ENCODE data around the gene CMPK2. TPM values are rescaled to one million over a fixed set of nuclear protein-coding genes. Genes with fewer than 3 reads are reported as not detected.

The CMPK2 gene
- total and polyA plus RNA-seq, 4 donors: 2.9 to 41.7 (median 4.2) TPM

DNA sequence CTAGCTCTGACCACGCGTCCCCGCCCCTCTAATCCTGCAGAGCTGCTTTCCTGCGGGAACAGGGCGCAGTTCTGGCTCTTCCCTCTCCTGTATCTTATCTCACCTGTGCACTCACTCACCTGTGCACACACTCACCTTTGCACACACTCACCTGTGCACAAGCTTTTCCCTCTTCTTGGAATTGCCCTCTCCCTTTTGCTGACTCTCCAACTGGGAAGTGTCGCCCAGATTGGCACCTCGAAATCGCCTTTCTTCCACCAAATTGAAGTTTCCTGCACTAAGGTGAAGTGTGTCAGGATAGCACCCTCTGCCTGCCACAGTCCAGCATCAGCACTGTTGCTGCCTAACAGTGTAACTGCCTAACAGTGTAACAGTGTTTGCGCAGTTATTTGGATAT, 566 bp upstream of the CMPK2 start:
- DNase-seq (ENCODE audit: low spot score): no peak

GRCh38 chr2:6864923-6865345, 773 bp downstream of the CMPK2 start:
- Histone ChIP-seq H3K36me3 (ENCODE audit: control insufficient read depth in 4 of 4, insufficient read depth in 3 of 4, low read depth in 1 of 4, low read length in 3 of 4) (peaks cover 3 to 10% (median 7%) of the 10 kb centered on the region in 4 donors), H3K9ac (ENCODE audit: low read depth in 1 of 2, low read length in 2 of 2) (peak overlapping the region in 1 of 2 donors; percentile 57), H3K4me1 (ENCODE audit: control insufficient read depth in 4 of 4, insufficient read depth in 4 of 4, low read length in 3 of 4) (peaks cover 3 to 20% (median 11%) of the 10 kb centered on the region in 4 donors), H3K27me3 (ENCODE audit: control insufficient read depth in 4 of 4, insufficient read depth in 4 of 4, low read length in 3 of 4) (no peaks in the 10 kb centered on the region), H3K4me3 (ENCODE audit: low read depth in 1 of 3, low read length in 3 of 3) (peak overlapping the region in 2 of 3 donors; percentile 89 to 93), H3K27ac (ENCODE audit: low read depth in 1 of 2, low read length in 2 of 2) (peak overlapping the region in 1 of 2 donors; percentile 78), H3K9me3 (ENCODE audit: control insufficient read depth in 4 of 4, low read length in 3 of 4) (peaks cover 0 to 3% (median 0%) of the 10 kb centered on the region in 4 donors)
- TF ChIP-seq RAD21 (IDR thresholded peaks at IDR 0.05) (no peak), RXRA (IDR thresholded peaks at IDR 0.05) (no peak), EGR1 (IDR thresholded peaks at IDR 0.05; ENCODE audit: low read depth in 2 of 2) (no peak), TAF1 (conservative IDR thresholded peaks at IDR 0.05) (no peak), NR2F2 (IDR thresholded peaks at IDR 0.05) (no peak), ZBTB33 (IDR thresholded peaks at IDR 0.05) (no peak), REST (IDR thresholded peaks at IDR 0.05) (no peak), HNF4G (IDR thresholded peaks at IDR 0.05) (no peak), HNF4A (conservative IDR thresholded peaks at IDR 0.05) (no peak), JUND (IDR thresholded peaks at IDR 0.05) (no peak), SP1 (IDR thresholded peaks at IDR 0.05) (no peak), YY1 (IDR thresholded peaks at IDR 0.05) (no peak), FOXA2 (IDR thresholded peaks at IDR 0.05) (no peak), GABPA (IDR thresholded peaks at IDR 0.05 in 1 of 2, conservative IDR thresholded peaks at IDR 0.05 in 1 of 2) (no peak)
- TF ChIP-seq, protein P1, sequence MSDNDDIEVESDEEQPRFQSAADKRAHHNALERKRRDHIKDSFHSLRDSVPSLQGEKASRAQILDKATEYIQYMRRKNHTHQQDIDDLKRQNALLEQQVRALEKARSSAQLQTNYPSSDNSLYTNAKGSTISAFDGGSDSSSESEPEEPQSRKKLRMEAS (IDR thresholded peaks at IDR 0.05): no peak
- TF ChIP-seq, protein P2, sequence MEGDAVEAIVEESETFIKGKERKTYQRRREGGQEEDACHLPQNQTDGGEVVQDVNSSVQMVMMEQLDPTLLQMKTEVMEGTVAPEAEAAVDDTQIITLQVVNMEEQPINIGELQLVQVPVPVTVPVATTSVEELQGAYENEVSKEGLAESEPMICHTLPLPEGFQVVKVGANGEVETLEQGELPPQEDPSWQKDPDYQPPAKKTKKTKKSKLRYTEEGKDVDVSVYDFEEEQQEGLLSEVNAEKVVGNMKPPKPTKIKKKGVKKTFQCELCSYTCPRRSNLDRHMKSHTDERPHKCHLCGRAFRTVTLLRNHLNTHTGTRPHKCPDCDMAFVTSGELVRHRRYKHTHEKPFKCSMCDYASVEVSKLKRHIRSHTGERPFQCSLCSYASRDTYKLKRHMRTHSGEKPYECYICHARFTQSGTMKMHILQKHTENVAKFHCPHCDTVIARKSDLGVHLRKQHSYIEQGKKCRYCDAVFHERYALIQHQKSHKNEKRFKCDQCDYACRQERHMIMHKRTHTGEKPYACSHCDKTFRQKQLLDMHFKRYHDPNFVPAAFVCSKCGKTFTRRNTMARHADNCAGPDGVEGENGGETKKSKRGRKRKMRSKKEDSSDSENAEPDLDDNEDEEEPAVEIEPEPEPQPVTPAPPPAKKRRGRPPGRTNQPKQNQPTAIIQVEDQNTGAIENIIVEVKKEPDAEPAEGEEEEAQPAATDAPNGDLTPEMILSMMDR (IDR thresholded peaks at IDR 0.05; ENCODE audit: low read depth, low read length, missing input control): no peak
- WGBS: 4% methylated on average over 37 of the region's 37 CpGs
- peak; percentile 76 for DNase-seq (ENCODE audit: low spot score)

More for the DNA sequence above, 566 bp upstream of the CMPK2 start:
- peaks cover 0 to 1% (median under 1%) of the 10 kb centered on the region in 4 donors for H3K36me3 ChIP-seq (ENCODE audit: control insufficient read depth in 4 of 4, insufficient read depth in 3 of 4, low read depth in 1 of 4, low read length in 3 of 4)
- H3K4me3 ChIP-seq (ENCODE audit: low read depth in 1 of 3, low read length in 3 of 3): peak overlapping the region; percentile 85 to 93 (median 89)
- 3% methylated on average over 9 of the region's 9 CpGs for WGBS
- peak overlapping the region; percentile 78 to 86 for H3K27ac ChIP-seq (ENCODE audit: low read depth in 1 of 2, low read length in 2 of 2)
- H3K9me3 ChIP-seq (ENCODE audit: control insufficient read depth in 4 of 4, low read length in 3 of 4): no peaks in the 10 kb centered on the region
- peaks cover 3 to 20% (median 11%) of the 10 kb centered on the region in 4 donors for H3K4me1 ChIP-seq (ENCODE audit: control insufficient read depth in 4 of 4, insufficient read depth in 4 of 4, low read length in 3 of 4)
- H3K9ac ChIP-seq (ENCODE audit: low read depth in 1 of 2, low read length in 2 of 2): peak overlapping the region in 1 of 2 donors; percentile 57
- TF ChIP-seq RAD21 (IDR thresholded peaks at IDR 0.05): peak; percentile 58 to 64
- TF ChIP-seq FOXA1 (IDR thresholded peaks at IDR 0.05): no peak
- TF ChIP-seq TAF1 (conservative IDR thresholded peaks at IDR 0.05): peak; percentile 58
- peak in 1 of 2 donors; percentile 37 for TF ChIP-seq HNF4A (conservative IDR thresholded peaks at IDR 0.05)
- TF ChIP-seq, protein P2 (IDR thresholded peaks at IDR 0.05; ENCODE audit: low read depth, low read length, missing input control): peak; percentile 40
- H3K27me3 ChIP-seq (ENCODE audit: control insufficient read depth in 4 of 4, insufficient read depth in 4 of 4, low read length in 3 of 4): no peaks in the 10 kb centered on the region

All from liver (tissue), 9 donors.